Vagina (tissue), 2 donors: ENCODE measurements around the gene COL23A1. TPM values are rescaled to one million over a fixed set of nuclear protein-coding genes. Genes with fewer than 3 reads are reported as not detected.

Source experiments
- DNase-seq, 2 donors: peaks; one replicate each; pipeline ENCODE4 v3.0.0-alpha.2; 2017; ENCODE audit errors: extremely low spot score in 2 of 2
- H3K27ac ChIP-seq: fragments of 200-600 bp; sonication (generic); one replicate; pipeline ENCODE4 v1.5.1; 2019
- H3K27me3 ChIP-seq: fragments of 200-600 bp; sonication (generic); one replicate; pipeline ENCODE4 v1.5.1; 2019
- H3K36me3 ChIP-seq, 2 donors: fragments of 200-600 bp; sonication (generic); one replicate each; pipeline ENCODE4 v1.5.1; 2017 to 2019
- H3K4me1 ChIP-seq: fragments of 200-600 bp; sonication (generic); one replicate; pipeline ENCODE4 v1.5.1; 2019
- H3K4me3 ChIP-seq, 2 donors: fragments of 200-600 bp; sonication (generic); 1 replicate in 1 of 2; 2 replicates in 1 of 2; pipeline ENCODE4 v1.5.1; 2016 to 2019
- H3K9me3 ChIP-seq: fragments of 200-600 bp; sonication (generic); one replicate; pipeline ENCODE4 v1.5.1; 2019
- POLR2A ChIP-seq, 2 donors: fragments of 450-650 bp; IDR thresholded peaks; one replicate each; pipeline ENCODE4 v1.6.1; 2017; ENCODE audit warnings: antibody characterized with exemption in 2 of 2, mild to moderate bottlenecking in 2 of 2, moderate library complexity in 2 of 2
- POLR2AphosphoS5 ChIP-seq, 2 donors: sonication (generic); formaldehyde crosslinking; IDR thresholded peaks; one replicate each; pipeline ENCODE4 v1.9.0; 2017; ENCODE audit warnings: antibody characterized with exemption in 2 of 2, mild to moderate bottlenecking in 2 of 2, low read depth in 1 of 2; ENCODE audit not compliant: insufficient read depth in 1 of 2
- intact Hi-C: fragments of 100-400 bp; cut with DNase I; formaldehyde crosslinking; loops from one replicate; pipeline ENCODE4 v1.15.1; 2023
- total RNA-seq: library from RNA; depleted of rRNA; stranded (reverse); fragments of >200 nt; gene quantifications from one replicate; pipeline ENCODE4 v1.2.3, GENCODE V29; 2016
- TF ChIP-seq, protein P1 (sequence below), 3 experiments: fragments of 450-650 bp in 2 of 3; fragments of 200-600 bp in 1 of 3; sonication (generic) in 1 of 3; IDR thresholded peaks; one replicate each; pipeline ENCODE4 v1.5.1; 2017 to 2019; ENCODE audit warnings: antibody characterized with exemption in 3 of 3, mild to moderate bottlenecking in 2 of 3, moderate library complexity in 2 of 3

The COL23A1 gene
- total RNA-seq, 1 donor from 2014 or later = 3.7 TPM

DNA sequence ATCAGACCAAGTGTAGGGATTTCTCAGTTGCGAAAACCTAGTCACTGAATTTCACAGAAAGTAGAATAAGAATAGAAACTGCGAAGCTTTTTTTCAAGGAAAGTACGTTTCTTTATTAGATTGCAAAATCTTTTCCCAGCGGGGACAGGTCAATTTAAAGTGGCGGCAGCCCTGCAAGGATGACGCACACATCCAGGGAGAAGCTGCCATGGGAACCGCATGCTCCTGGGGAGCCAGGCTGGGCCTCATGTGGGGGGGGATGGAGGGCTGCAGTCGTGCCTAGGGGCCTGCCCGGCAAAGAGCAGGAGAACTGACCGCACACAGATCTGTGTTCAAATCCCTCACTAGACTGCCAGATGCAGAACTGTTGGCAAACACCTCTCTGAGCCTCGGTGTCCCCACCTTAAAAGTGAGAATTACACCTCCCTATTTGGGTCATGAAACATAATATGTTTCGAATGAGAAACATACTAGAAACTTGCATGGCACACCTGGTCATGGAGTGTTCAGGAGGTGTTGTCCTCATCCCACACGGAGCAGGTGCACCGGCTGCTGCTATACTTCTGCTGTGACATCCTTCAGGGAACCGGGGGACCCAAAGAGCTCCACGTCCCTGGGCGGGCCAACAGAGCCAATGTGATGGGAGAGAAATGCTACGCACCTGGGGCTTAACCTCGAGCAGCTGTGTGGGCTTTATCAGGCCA, 229.8 kb downstream of the COL23A1 start:
- peaks cover 14% of the 10 kb centered on the region for H3K4me1 ChIP-seq
- TF ChIP-seq POLR2AphosphoS5 (IDR thresholded peaks at IDR 0.05; ENCODE audit: insufficient read depth in 1 of 2, low read depth in 1 of 2) = no peak
- TF ChIP-seq, protein P1, sequence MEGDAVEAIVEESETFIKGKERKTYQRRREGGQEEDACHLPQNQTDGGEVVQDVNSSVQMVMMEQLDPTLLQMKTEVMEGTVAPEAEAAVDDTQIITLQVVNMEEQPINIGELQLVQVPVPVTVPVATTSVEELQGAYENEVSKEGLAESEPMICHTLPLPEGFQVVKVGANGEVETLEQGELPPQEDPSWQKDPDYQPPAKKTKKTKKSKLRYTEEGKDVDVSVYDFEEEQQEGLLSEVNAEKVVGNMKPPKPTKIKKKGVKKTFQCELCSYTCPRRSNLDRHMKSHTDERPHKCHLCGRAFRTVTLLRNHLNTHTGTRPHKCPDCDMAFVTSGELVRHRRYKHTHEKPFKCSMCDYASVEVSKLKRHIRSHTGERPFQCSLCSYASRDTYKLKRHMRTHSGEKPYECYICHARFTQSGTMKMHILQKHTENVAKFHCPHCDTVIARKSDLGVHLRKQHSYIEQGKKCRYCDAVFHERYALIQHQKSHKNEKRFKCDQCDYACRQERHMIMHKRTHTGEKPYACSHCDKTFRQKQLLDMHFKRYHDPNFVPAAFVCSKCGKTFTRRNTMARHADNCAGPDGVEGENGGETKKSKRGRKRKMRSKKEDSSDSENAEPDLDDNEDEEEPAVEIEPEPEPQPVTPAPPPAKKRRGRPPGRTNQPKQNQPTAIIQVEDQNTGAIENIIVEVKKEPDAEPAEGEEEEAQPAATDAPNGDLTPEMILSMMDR (IDR thresholded peaks at IDR 0.05) = no peak
- H3K36me3 ChIP-seq = no peaks in the 10 kb centered on the region
- H3K27me3 ChIP-seq = no peaks in the 10 kb centered on the region
- no peak overlapping the region for H3K27ac ChIP-seq
- intact Hi-C loops = no loop called here
- no peak overlapping the region for H3K4me3 ChIP-seq
- no peak for DNase-seq
- H3K9me3 ChIP-seq = no peaks in the 10 kb centered on the region

DNA sequence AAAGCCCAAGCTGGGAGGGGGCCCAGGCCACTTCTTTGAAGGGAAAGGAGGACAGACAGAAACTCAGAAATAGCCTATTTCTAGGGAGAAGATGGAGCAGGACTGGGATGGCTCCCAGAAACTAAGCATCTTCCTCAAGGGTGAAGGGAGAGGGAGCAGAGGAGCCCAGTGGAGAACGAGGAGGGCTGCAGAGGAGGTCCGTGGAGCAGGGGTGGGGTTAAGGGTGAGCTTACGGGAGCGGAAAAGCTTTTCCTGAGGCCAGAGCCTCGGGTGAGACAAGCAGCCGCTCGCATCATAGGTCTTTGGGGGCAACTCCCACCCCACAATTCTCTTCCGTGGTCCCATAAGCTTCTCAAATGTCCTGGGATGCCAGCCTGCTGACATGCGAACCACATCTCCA, 230.5 kb downstream of the COL23A1 start:
- Histone ChIP-seq H3K4me1 (peaks cover 14% of the 10 kb centered on the region), H3K9me3 (no peaks in the 10 kb centered on the region), H3K27me3 (no peaks in the 10 kb centered on the region), H3K4me3 (no peak overlapping the region), H3K36me3 (no peaks in the 10 kb centered on the region), H3K27ac (no peak overlapping the region)
- intact Hi-C loops = no loop called here
- TF ChIP-seq, protein P1 (IDR thresholded peaks at IDR 0.05) = no peak
- TF ChIP-seq POLR2A (IDR thresholded peaks at IDR 0.05) = no peak
- no peak for TF ChIP-seq POLR2AphosphoS5 (IDR thresholded peaks at IDR 0.05; ENCODE audit: insufficient read depth in 1 of 2, low read depth in 1 of 2)
- no peak for DNase-seq

DNA sequence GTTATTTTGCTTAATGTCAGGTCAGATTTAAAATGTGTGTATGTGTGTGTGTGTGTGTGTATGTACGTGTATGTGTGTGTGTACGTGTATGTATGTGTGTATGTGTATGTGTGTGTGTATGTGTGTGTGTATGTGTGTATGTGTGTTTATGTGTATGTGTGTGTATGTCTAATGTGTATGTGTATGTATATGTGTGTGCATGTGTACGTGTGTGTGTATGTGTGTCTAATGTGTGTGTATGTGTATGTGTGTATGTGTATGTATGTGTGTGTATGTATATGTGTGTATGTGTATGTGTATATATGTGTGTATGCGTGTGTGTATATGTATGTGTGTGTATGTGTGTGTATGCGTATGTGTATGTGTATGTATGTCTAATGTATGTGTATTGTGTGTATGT, 232.5 kb downstream of the COL23A1 start:
- no peak overlapping the region for H3K27ac ChIP-seq
- no peak overlapping the region for H3K4me3 ChIP-seq
- intact Hi-C loops = no loop called here
- no peaks in the 10 kb centered on the region for H3K36me3 ChIP-seq
- no peak for DNase-seq
- H3K27me3 ChIP-seq = no peaks in the 10 kb centered on the region
- H3K9me3 ChIP-seq = no peaks in the 10 kb centered on the region
- TF ChIP-seq, protein P1 (IDR thresholded peaks at IDR 0.05) = no peak
- no peak for TF ChIP-seq POLR2AphosphoS5 (IDR thresholded peaks at IDR 0.05; ENCODE audit: insufficient read depth in 1 of 2, low read depth in 1 of 2)
- TF ChIP-seq POLR2A (IDR thresholded peaks at IDR 0.05) = no peak
- H3K4me1 ChIP-seq = peaks cover 14% of the 10 kb centered on the region

DNA sequence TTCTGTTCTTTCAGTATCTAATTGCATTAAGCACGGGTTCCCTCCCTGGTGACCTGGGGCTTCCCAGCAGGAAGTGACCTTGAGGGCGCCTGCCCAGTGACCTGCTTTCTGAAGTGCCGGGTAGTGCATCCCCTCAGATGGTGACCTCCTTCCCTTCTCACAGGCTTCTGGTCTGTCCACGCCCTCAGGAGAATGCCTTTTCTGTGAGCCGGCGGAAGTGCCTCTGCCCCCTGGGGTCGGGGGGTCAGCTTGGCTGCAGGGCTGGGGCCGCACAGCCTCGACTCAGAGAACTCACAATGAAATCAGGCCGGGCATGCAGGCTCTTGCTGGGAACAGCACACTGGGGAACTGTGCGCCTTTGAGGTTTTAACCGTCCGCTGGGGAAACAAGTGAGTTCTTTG, 233.1 kb downstream of the COL23A1 start:
- peaks cover 14% of the 10 kb centered on the region for H3K4me1 ChIP-seq
- no peak overlapping the region for H3K27ac ChIP-seq
- no peaks in the 10 kb centered on the region for H3K36me3 ChIP-seq
- H3K4me3 ChIP-seq = no peak overlapping the region
- no peak for DNase-seq
- no peaks in the 10 kb centered on the region for H3K9me3 ChIP-seq
- intact Hi-C loops = no loop called here
- TF ChIP-seq POLR2A (IDR thresholded peaks at IDR 0.05) (no peak), POLR2AphosphoS5 (IDR thresholded peaks at IDR 0.05; ENCODE audit: insufficient read depth in 1 of 2, low read depth in 1 of 2) (peak; percentile 12 to 70)
- TF ChIP-seq, protein P1 (IDR thresholded peaks at IDR 0.05) = no peak
- H3K27me3 ChIP-seq = no peaks in the 10 kb centered on the region

DNA sequence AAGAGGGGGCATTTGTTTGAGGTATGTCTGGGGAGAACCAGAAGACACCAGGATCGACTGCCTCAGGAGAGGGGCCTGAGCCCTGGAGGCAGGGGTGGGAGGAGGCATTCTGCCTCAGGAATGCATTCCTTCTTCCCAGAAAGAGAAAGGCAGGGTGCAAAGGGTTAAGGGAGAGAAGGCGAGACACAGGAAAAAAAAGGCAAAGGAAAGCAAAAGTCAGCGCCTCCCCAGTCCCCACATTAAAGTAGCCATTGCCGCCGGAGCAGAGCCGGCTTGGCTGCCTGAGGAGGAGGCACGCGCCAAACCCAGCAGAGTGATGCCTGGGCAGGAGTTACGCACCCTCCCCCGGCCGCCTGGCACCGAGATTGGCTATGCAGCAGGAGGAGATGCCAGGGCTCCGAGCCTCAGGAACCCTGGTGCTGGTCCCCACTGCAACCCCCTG, 233.7 kb downstream of the COL23A1 start:
- H3K27ac ChIP-seq = no peak overlapping the region
- intact Hi-C loops = no loop called here
- no peak for TF ChIP-seq POLR2AphosphoS5 (IDR thresholded peaks at IDR 0.05; ENCODE audit: insufficient read depth in 1 of 2, low read depth in 1 of 2)
- TF ChIP-seq, protein P1 (IDR thresholded peaks at IDR 0.05) = no peak
- TF ChIP-seq POLR2A (IDR thresholded peaks at IDR 0.05) = no peak

More for the DNA sequence above, 233.7 kb downstream of the COL23A1 start:
- DNase-seq = no peak
- Histone ChIP-seq H3K27me3 (no peaks in the 10 kb centered on the region), H3K36me3 (no peaks in the 10 kb centered on the region), H3K4me3 (no peak overlapping the region), H3K9me3 (no peaks in the 10 kb centered on the region), H3K4me1 (peaks cover 14% of the 10 kb centered on the region)
